ENCODE results near the gene DIS3L2.
"Not testable (repeated sequence)": the region's sequence is repeated elsewhere in the genome, so short reads cannot be mapped to it uniquely, and the experiment has no call there.

Gene DIS3L2

GRCh38 chr2:232377841-232378734 lies 416.6 kb downstream of the DIS3L2 start:
- H3K4me1 ChIP-seq (ENCODE audit: control insufficient read depth, insufficient read depth, low read length): peaks cover 18% of the 10 kb centered on the region
- H3K9me3 ChIP-seq (ENCODE audit: control insufficient read depth, insufficient read depth, low read length): no peaks in the 10 kb centered on the region
- H3K9ac ChIP-seq (ENCODE audit: low read depth, low read length): no peak overlapping the region
- 0 out of 2 replicates have a peak, but pooled peaks cover 5% of the 10 kb centered on the region for H3K27me3 ChIP-seq (ENCODE audit: control insufficient read depth, insufficient read depth, low read length)
- H3K4me3 ChIP-seq (ENCODE audit: low read depth, low read length): no peak overlapping the region
- H3K27ac ChIP-seq (ENCODE audit: low read depth, low read length): no peak overlapping the region
- H3K36me3 ChIP-seq (ENCODE audit: control insufficient read depth, insufficient read depth, low read length): no peaks in the 10 kb centered on the region

- H3K9ac ChIP-seq (ENCODE audit: low read depth, low read length); H3K4me3 ChIP-seq (ENCODE audit: low read depth, low read length); H3K9me3 ChIP-seq (ENCODE audit: control insufficient read depth, insufficient read depth, low read length); H3K27ac ChIP-seq (ENCODE audit: low read depth, low read length); H3K36me3 ChIP-seq (ENCODE audit: control insufficient read depth, insufficient read depth, low read length); H3K27me3 ChIP-seq (ENCODE audit: control insufficient read depth, insufficient read depth, low read length): not testable (repeated sequence)
- H3K4me1 ChIP-seq (ENCODE audit: control insufficient read depth, insufficient read depth, low read length): peaks cover 18% of the 10 kb centered on the region
Observed at GRCh38 chr2:232378735-232379151, 417.2 kb downstream of the DIS3L2 start, which contains the start of gene ALPP. Gene ALPP, plus strand, starts transcription at chr2:232378751. Its CDS starts 52 bp downstream, at chr2:232378803.

- H3K9ac ChIP-seq (ENCODE audit: low read depth, low read length); H3K4me3 ChIP-seq (ENCODE audit: low read depth, low read length); H3K27ac ChIP-seq (ENCODE audit: low read depth, low read length); H3K36me3 ChIP-seq (ENCODE audit: control insufficient read depth, insufficient read depth, low read length); H3K9me3 ChIP-seq (ENCODE audit: control insufficient read depth, insufficient read depth, low read length): not testable (repeated sequence)
- H3K4me1 ChIP-seq (ENCODE audit: control insufficient read depth, insufficient read depth, low read length): peaks cover 14% of the 10 kb centered on the region
- H3K27me3 ChIP-seq (ENCODE audit: control insufficient read depth, insufficient read depth, low read length): peaks cover 15% of the 10 kb centered on the region
Observed at GRCh38 chr2:232379610-232380590, 418.4 kb downstream of the DIS3L2 start.

- not testable (repeated sequence) for H3K36me3 ChIP-seq (ENCODE audit: control insufficient read depth, insufficient read depth, low read length); H3K9ac ChIP-seq (ENCODE audit: low read depth, low read length); H3K9me3 ChIP-seq (ENCODE audit: control insufficient read depth, insufficient read depth, low read length); H3K27ac ChIP-seq (ENCODE audit: low read depth, low read length); H3K4me3 ChIP-seq (ENCODE audit: low read depth, low read length)
- Histone ChIP-seq H3K4me1 (ENCODE audit: control insufficient read depth, insufficient read depth, low read length) (peaks cover 11% of the 10 kb centered on the region), H3K27me3 (ENCODE audit: control insufficient read depth, insufficient read depth, low read length) (peaks cover 30% of the 10 kb centered on the region)
Observed at GRCh38 chr2:232381204-232382031, 419.9 kb downstream of the DIS3L2 start.

- Histone ChIP-seq H3K9ac (ENCODE audit: low read depth, low read length) (no peak overlapping the region), H3K36me3 (ENCODE audit: control insufficient read depth, insufficient read depth, low read length) (no peaks in the 10 kb centered on the region), H3K4me1 (ENCODE audit: control insufficient read depth, insufficient read depth, low read length) (peaks cover 9% of the 10 kb centered on the region), H3K9me3 (ENCODE audit: control insufficient read depth, insufficient read depth, low read length) (no peaks in the 10 kb centered on the region), H3K4me3 (ENCODE audit: low read depth, low read length) (no peak overlapping the region), H3K27ac (ENCODE audit: low read depth, low read length) (no peak overlapping the region), H3K27me3 (ENCODE audit: control insufficient read depth, insufficient read depth, low read length) (peaks cover 42% of the 10 kb centered on the region)
Observed at GRCh38 chr2:232382331-232383225, 421.1 kb downstream of the DIS3L2 start.

- H3K9me3 ChIP-seq (ENCODE audit: control insufficient read depth, insufficient read depth, low read length): no peaks in the 10 kb centered on the region
- no peaks in the 10 kb centered on the region for H3K36me3 ChIP-seq (ENCODE audit: control insufficient read depth, insufficient read depth, low read length)
- peaks cover 60% of the 10 kb centered on the region for H3K27me3 ChIP-seq (ENCODE audit: control insufficient read depth, insufficient read depth, low read length)
- no peak overlapping the region for H3K4me3 ChIP-seq (ENCODE audit: low read depth, low read length)
- H3K9ac ChIP-seq (ENCODE audit: low read depth, low read length): no peak overlapping the region
- peaks cover 18% of the 10 kb centered on the region for H3K4me1 ChIP-seq (ENCODE audit: control insufficient read depth, insufficient read depth, low read length)
- H3K27ac ChIP-seq (ENCODE audit: low read depth, low read length): no peak overlapping the region
Observed at GRCh38 chr2:232384466-232384865, 423.0 kb downstream of the DIS3L2 start.

GRCh38 chr2:232385058-232385457 lies 423.5 kb downstream of the DIS3L2 start:
- not testable (repeated sequence) for H3K4me3 ChIP-seq (ENCODE audit: low read depth, low read length); H3K36me3 ChIP-seq (ENCODE audit: control insufficient read depth, insufficient read depth, low read length); H3K9me3 ChIP-seq (ENCODE audit: control insufficient read depth, insufficient read depth, low read length); H3K27ac ChIP-seq (ENCODE audit: low read depth, low read length); H3K9ac ChIP-seq (ENCODE audit: low read depth, low read length)
- H3K27me3 ChIP-seq (ENCODE audit: control insufficient read depth, insufficient read depth, low read length): peaks cover 66% of the 10 kb centered on the region
- peaks cover 21% of the 10 kb centered on the region for H3K4me1 ChIP-seq (ENCODE audit: control insufficient read depth, insufficient read depth, low read length)

GRCh38 chr2:232385660-232386489 lies 424.4 kb downstream of the DIS3L2 start:
- no peaks in the 10 kb centered on the region for H3K9me3 ChIP-seq (ENCODE audit: control insufficient read depth, insufficient read depth, low read length)
- peaks cover 21% of the 10 kb centered on the region for H3K4me1 ChIP-seq (ENCODE audit: control insufficient read depth, insufficient read depth, low read length)
- H3K27me3 ChIP-seq (ENCODE audit: control insufficient read depth, insufficient read depth, low read length): peaks cover 74% of the 10 kb centered on the region
- no peaks in the 10 kb centered on the region; the same call in 1 of the 2 replicates for H3K36me3 ChIP-seq (ENCODE audit: control insufficient read depth, insufficient read depth, low read length)
- H3K27ac ChIP-seq (ENCODE audit: low read depth, low read length): no peak overlapping the region
- peak overlapping the region; percentile 65 for H3K4me3 ChIP-seq (ENCODE audit: low read depth, low read length)
- no peak overlapping the region for H3K9ac ChIP-seq (ENCODE audit: low read depth, low read length)

- no peaks in the 10 kb centered on the region; the same call in 1 of the 2 replicates for H3K36me3 ChIP-seq (ENCODE audit: control insufficient read depth, insufficient read depth, low read length)
- H3K4me1 ChIP-seq (ENCODE audit: control insufficient read depth, insufficient read depth, low read length): peaks cover 21% of the 10 kb centered on the region
- H3K9ac ChIP-seq (ENCODE audit: low read depth, low read length): no peak overlapping the region
- H3K9me3 ChIP-seq (ENCODE audit: control insufficient read depth, insufficient read depth, low read length): no peaks in the 10 kb centered on the region
- H3K27ac ChIP-seq (ENCODE audit: low read depth, low read length): no peak overlapping the region
- H3K4me3 ChIP-seq (ENCODE audit: low read depth, low read length): peak overlapping the region; percentile 65
- H3K27me3 ChIP-seq (ENCODE audit: control insufficient read depth, insufficient read depth, low read length): peaks cover 76% of the 10 kb centered on the region
Observed at GRCh38 chr2:232386490-232386739, 424.9 kb downstream of the DIS3L2 start.

All from HUES48 (cell line).